ENCODE data around the gene MUC22.

- TF ChIP-seq CTCF (IDR thresholded peaks at IDR 0.05; ENCODE audit: low read depth, low read length, poor library complexity, severe bottlenecking) (no peak), EZH2phosphoT487 (IDR thresholded peaks at IDR 0.05; ENCODE audit: borderline replicate concordance, low read length) (no peak)
These were observed 13.0 kb upstream of the MUC22 start for GRCh38 chr6:30997301-30997700.

Measured in DOHH2 (cell line).